HepG2 (cell line): ENCODE results near the gene PTPN2. TPM values are rescaled to one million over a fixed set of nuclear protein-coding genes. Genes with fewer than 3 reads are reported as not detected.

Experiments used
- ATAC-seq: fragments of 200-7000 bp; cut with Tn5 transposase; 3 replicates; pipeline ENCODE4 v1.9.1; 2020; ENCODE audit warnings: mild to moderate bottlenecking, moderate library complexity
- BruUV-seq: library from RNA; stranded (reverse); fragments of 400-500 nt; replicated peaks from 2 replicates; lab custom pipeline; 2021; lab: Mats Ljungman, UMichigan
- CTCF ChIA-PET: fragments of 300-600 bp; formaldehyde crosslinking; extraction: SDS; loops from one replicate; lab custom pipeline; 2021; ENCODE audit warnings: low total read pairs, inconsistent platforms, low intra/inter-chr PET ratio; lab: Yijun Ruan, JAX
- POLR2A ChIA-PET: fragments of 350-600 bp; sonication (Branson Sonifier 250); formaldehyde crosslinking; loops from one replicate; lab custom pipeline; 2020; ENCODE audit warnings: antibody characterized with exemption, inconsistent platforms; lab: Yijun Ruan, JAX
- DNase-seq: peaks from one replicate; pipeline ENCODE4 v3.0.0-alpha.2; 2015; ENCODE audit warnings: low spot score
- FAIRE-seq: peaks from 3 replicates; lab custom pipeline; 2011; peaks lifted over from hg19 to GRCh38; lab: Jason Lieb, UNC
- H2AFZ ChIP-seq: one replicate; pipeline ENCODE4 v1.6.1; 2011; ENCODE audit warnings: low read length, inconsistent platforms
- H3K27ac ChIP-seq: fragments of 300-600 bp; 3 replicates; pipeline ENCODE4 v1.8.0; 2011; ENCODE audit warnings: mixed run types, mild to moderate bottlenecking, mixed read lengths, low read length, inconsistent platforms; ENCODE audit not compliant: insufficient read depth; ENCODE audit errors: extremely low read length
- H3K27me3 ChIP-seq, 2 experiments: fragments of 200-600 bp in 1 of 2; 2 replicates in 1 of 2; 3 replicates in 1 of 2; pipeline versions ENCODE4 v1.6.0 to v1.8.0; 2011; ENCODE audit warnings: low read length in 2 of 2, mild to moderate bottlenecking in 2 of 2, moderate library complexity in 2 of 2, inconsistent platforms in 1 of 2; ENCODE audit not compliant: insufficient read depth in 2 of 2, control insufficient read depth in 1 of 2
- H3K36me3 ChIP-seq, 2 experiments: fragments of 200-600 bp in 1 of 2; replicated peaks in 1 of 2; 2 replicates in 1 of 2; 3 replicates in 1 of 2; pipeline versions ENCODE4 v1.5.1 to v1.8.0; 2011; ENCODE audit warnings: low read length in 2 of 2, inconsistent platforms in 1 of 2; ENCODE audit not compliant: insufficient read depth in 2 of 2, control insufficient read depth in 1 of 2
- H3K4me1 ChIP-seq: 2 replicates; pipeline ENCODE4 v1.5.1; 2012; ENCODE audit warnings: low read length, inconsistent platforms; ENCODE audit not compliant: insufficient read depth
- H3K4me2 ChIP-seq: 2 replicates; pipeline ENCODE4 v1.6.0; 2011; ENCODE audit warnings: low read depth, low read length, inconsistent platforms
- H3K4me3 ChIP-seq, 3 experiments: fragments of 200-600 bp in 1 of 3; sonication (generic), shearing (Covaris generic) in 1 of 3; replicated peaks in 1 of 3; 2 replicates each; pipeline ENCODE4 v1.5.1; 2011 to 2016; ENCODE audit warnings: low read length in 3 of 3, inconsistent platforms in 2 of 3, low read depth in 2 of 3, mild to moderate bottlenecking in 2 of 3, control low read depth in 1 of 3, mixed read lengths in 1 of 3; ENCODE audit not compliant: insufficient read depth in 1 of 3
- H3K79me2 ChIP-seq: one replicate; pipeline ENCODE4 v1.6.1; 2011; ENCODE audit warnings: low read length, inconsistent platforms; ENCODE audit not compliant: insufficient read depth
- H3K9ac ChIP-seq: 2 replicates; pipeline ENCODE4 v1.6.0; 2011; ENCODE audit warnings: mild to moderate bottlenecking, low read depth, low read length, inconsistent platforms; ENCODE audit not compliant: insufficient read depth
- H3K9me3 ChIP-seq: 2 replicates; pipeline ENCODE4 v1.5.1; 2012; ENCODE audit warnings: mild to moderate bottlenecking, low read length
- H4K20me1 ChIP-seq: 2 replicates; pipeline ENCODE4 v1.6.0; 2011; ENCODE audit warnings: inconsistent platforms, mild to moderate bottlenecking, low read length, moderate library complexity; ENCODE audit not compliant: insufficient read depth
- FOXK1 ChIP-seq: sonication (generic); formaldehyde crosslinking; IDR thresholded peaks from 2 replicates; pipeline ENCODE4 v1.4.0; 2020; ENCODE audit warnings: low read depth, missing genetic modification reagents, borderline replicate concordance
- GTF2F1 ChIP-seq: fragments of 150-350 bp; IDR thresholded peaks from 2 replicates; pipeline ENCODE4 v1.6.1; 2014; ENCODE audit warnings: low read length
- HMG20B ChIP-seq: conservative IDR thresholded peaks from 2 replicates; pipeline ENCODE4 v1.6.1; 2016; ENCODE audit warnings: missing genetic modification reagents, missing compliant biosample characterization
- MIXL1 ChIP-seq: IDR thresholded peaks from 2 replicates; pipeline ENCODE4 v1.6.1; 2016
- NFE2 ChIP-seq: sonication (generic); formaldehyde crosslinking; IDR thresholded peaks from 2 replicates; pipeline ENCODE4 v1.4.0; 2020; ENCODE audit warnings: missing genetic modification reagents
- NKX3-1 ChIP-seq: sonication (generic); formaldehyde crosslinking; IDR thresholded peaks from 2 replicates; pipeline ENCODE4 v1.5.0; 2020; ENCODE audit warnings: missing genetic modification reagents
- REPIN1 ChIP-seq: sonication (generic); formaldehyde crosslinking; IDR thresholded peaks from 2 replicates; pipeline ENCODE4 v1.8.0; 2022; ENCODE audit warnings: missing genetic modification reagents, low read depth, mild to moderate bottlenecking, borderline replicate concordance
- SAP130 ChIP-seq: IDR thresholded peaks from 2 replicates; pipeline ENCODE4 v1.6.1; 2016; ENCODE audit warnings: low read depth
- SMC3 ChIP-seq: IDR thresholded peaks from 2 replicates; pipeline ENCODE4 v1.6.1; 2011; ENCODE audit warnings: low read length, improper control_type of control experiment
- STAG1 ChIP-seq: sonication (generic); formaldehyde crosslinking; IDR thresholded peaks from 2 replicates; pipeline ENCODE4 v1.4.0; 2020; ENCODE audit warnings: missing genetic modification reagents
- XBP1 ChIP-seq: sonication (generic); formaldehyde crosslinking; IDR thresholded peaks from 2 replicates; pipeline ENCODE4 v1.5.0; 2020; ENCODE audit warnings: missing genetic modification reagents
- ZFX ChIP-seq: sonication (generic); formaldehyde crosslinking; IDR thresholded peaks from 2 replicates; pipeline ENCODE4 v1.4.0; 2020; ENCODE audit warnings: mild to moderate bottlenecking, low read depth, missing genetic modification reagents, moderate library complexity
- ZNF431 ChIP-seq: sonication (generic); formaldehyde crosslinking; IDR thresholded peaks from 2 replicates; pipeline ENCODE4 v1.9.0; 2022; ENCODE audit warnings: missing genetic modification reagents, low read depth, mild to moderate bottlenecking, borderline replicate concordance
- ZNF547 ChIP-seq: sonication (generic); formaldehyde crosslinking; IDR thresholded peaks from 2 replicates; pipeline ENCODE4 v1.5.1; 2020; ENCODE audit warnings: mild to moderate bottlenecking, missing genetic modification reagents
- WGBS: methylation state at CpG from one replicate; pipeline ENCODE4 v1.1.6; 2017; ENCODE audit warnings: low lambda C conversion rate; 5-methylcytosine and 5-hydroxymethylcytosine counted together
- in situ Hi-C: cut with HindIII; loops from 2 replicates; pipeline ENCODE4 v1.10.0; 2017; ENCODE audit warnings: low pct_unique_long_range_greater_than_20kb; ENCODE audit not compliant: extremely low pct_ligation_motif_present
- intact Hi-C: fragments of 100-400 bp; cut with micrococcal nuclease; formaldehyde crosslinking; loops from one replicate; pipeline ENCODE4 v1.10.0; 2022; ENCODE audit not compliant: unreplicated experiment
- polyA plus RNA-seq, 8 experiments: library from polyadenylated mRNA; depleted of rRNA in 3 of 8; stranded (reverse) in 7 of 8; unstranded in 1 of 8; fragments of >200 nt; fragmentation: Illumina TruSeq in 4 of 8; extraction: Trizol in 4 of 8; gene quantifications; 2 replicates each; pipeline versions ENCODE4 v1.2.1 to v1.2.3, GENCODE V29; 2011 to 2016; ENCODE audit warnings: low read depth in 4 of 8, missing spikeins in 1 of 8, mixed read lengths in 1 of 8; ENCODE audit not compliant: insufficient read depth in 1 of 8
- total RNA-seq, 5 experiments: library from RNA; depleted of rRNA; stranded (reverse); fragments of >200 nt; fragmentation: Illumina TruSeq; extraction: Trizol; gene quantifications; 2 replicates each; pipeline ENCODE4 v1.2.3, GENCODE V29; 2016; ENCODE audit warnings: low read depth in 1 of 5
- TF ChIP-seq, protein P1 (sequence below): sonication (generic); formaldehyde crosslinking; IDR thresholded peaks from 2 replicates; pipeline ENCODE4 v1.4.0; 2020; ENCODE audit warnings: missing genetic modification reagents
- TF ChIP-seq, protein P2 (sequence below): sonication (generic); formaldehyde crosslinking; IDR thresholded peaks from 2 replicates; pipeline ENCODE4 v1.5.0; 2020; ENCODE audit warnings: missing genetic modification reagents, mild to moderate bottlenecking, borderline replicate concordance
- TF ChIP-seq, protein P3 (sequence below): sonication (generic); formaldehyde crosslinking; IDR thresholded peaks from 2 replicates; pipeline ENCODE4 v1.5.0; 2020; ENCODE audit warnings: mild to moderate bottlenecking, missing genetic modification reagents, moderate library complexity
- TF ChIP-seq, protein P4 (sequence below): sonication (generic); formaldehyde crosslinking; IDR thresholded peaks from 2 replicates; pipeline ENCODE4 v1.8.1; 2023; ENCODE audit warnings: missing genetic modification reagents, inconsistent platforms, borderline replicate concordance

The PTPN2 gene
- total and polyA plus RNA-seq, 2 of the 13 experiments (the other 11 are each of a cell fraction or from before 2014, with no cell fraction given), result 24.9 to 41.5 TPM

DNA sequence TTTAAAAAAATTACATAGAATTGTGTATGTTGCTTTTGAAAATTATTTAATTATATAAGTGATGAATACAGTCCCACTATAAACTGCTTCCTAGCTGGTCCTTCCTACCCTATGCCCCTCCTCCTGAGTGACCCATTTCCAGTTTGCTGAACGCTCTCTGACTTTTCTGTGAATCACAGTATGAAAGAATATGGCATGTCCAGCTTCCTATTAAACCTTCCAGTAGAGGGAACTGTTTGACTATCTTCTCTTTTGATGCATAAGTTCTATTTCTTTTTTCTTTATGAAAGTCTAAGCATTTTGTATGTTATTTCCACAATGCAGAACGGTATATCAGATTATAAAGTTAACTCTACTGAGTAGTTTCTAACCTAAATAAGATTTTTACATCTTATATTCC, 139.9 kb downstream of the PTPN2 start:
- DNase-seq (peak; percentile 64), FAIRE-seq (no peak), ATAC-seq (peak; percentile 55)
- WGBS, result 4% methylated on average over 2 of the region's 2 CpGs
- Histone ChIP-seq H3K9ac (no peak overlapping the region), H3K4me1 (peaks cover 37% of the 10 kb centered on the region), H3K36me3 (no peaks in the 10 kb centered on the region), H3K27me3 (no peaks in the 10 kb centered on the region), H3K4me2 (no peak overlapping the region), H3K79me2 (no peaks in the 10 kb centered on the region), H3K27ac (no peak overlapping the region), H2AFZ (no peak overlapping the region), H3K9me3 (no peaks in the 10 kb centered on the region), H3K4me3 (no peak overlapping the region), H4K20me1 (no peaks in the 10 kb centered on the region)
- POLR2A ChIA-PET, result interaction anchor here (0.5 to 0.9 kb wide), 3 partner anchors 14 to 973 kb away, joined by 3 to 6 read pairs (median 3); no protein-coding TSS in a partner anchor
- intact Hi-C loops (loop anchor here (5.0 kb wide), 1 partner anchor 148 kb away; no protein-coding TSS in a partner anchor), in situ Hi-C loops (no loop called here)
- BruUV-seq, result no TSS peak
- CTCF ChIA-PET, result interaction anchor here (1.3 to 1.7 kb wide), 2 partner anchors 23 to 190 kb away, joined by 3 to 4 read pairs; no protein-coding TSS in a partner anchor
- TF ChIP-seq, protein P1, sequence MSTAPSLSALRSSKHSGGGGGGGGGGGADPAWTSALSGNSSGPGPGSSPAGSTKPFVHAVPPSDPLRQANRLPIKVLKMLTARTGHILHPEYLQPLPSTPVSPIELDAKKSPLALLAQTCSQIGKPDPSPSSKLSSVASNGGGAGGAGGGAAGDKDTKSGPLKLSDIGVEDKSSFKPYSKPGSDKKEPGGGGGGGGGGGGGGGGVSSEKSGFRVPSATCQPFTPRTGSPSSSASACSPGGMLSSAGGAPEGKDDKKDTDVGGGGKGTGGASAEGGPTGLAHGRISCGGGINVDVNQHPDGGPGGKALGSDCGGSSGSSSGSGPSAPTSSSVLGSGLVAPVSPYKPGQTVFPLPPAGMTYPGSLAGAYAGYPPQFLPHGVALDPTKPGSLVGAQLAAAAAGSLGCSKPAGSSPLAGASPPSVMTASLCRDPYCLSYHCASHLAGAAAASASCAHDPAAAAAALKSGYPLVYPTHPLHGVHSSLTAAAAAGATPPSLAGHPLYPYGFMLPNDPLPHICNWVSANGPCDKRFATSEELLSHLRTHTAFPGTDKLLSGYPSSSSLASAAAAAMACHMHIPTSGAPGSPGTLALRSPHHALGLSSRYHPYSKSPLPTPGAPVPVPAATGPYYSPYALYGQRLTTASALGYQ, result no peak
- no peak for TF ChIP-seq FOXK1 (CRISPR knock-in tag)
- TF ChIP-seq HMG20B (CRISPR knock-in tag), result no peak
- no peak for TF ChIP-seq NKX3-1 (CRISPR knock-in tag)
- TF ChIP-seq, protein P2, sequence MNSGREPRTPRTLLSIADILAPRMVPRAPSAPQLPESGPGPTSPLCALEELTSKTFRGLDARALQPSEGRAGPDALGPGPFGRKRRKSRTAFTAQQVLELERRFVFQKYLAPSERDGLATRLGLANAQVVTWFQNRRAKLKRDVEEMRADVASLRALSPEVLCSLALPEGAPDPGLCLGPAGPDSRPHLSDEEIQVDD (CRISPR knock-in tag), result no peak
- TF ChIP-seq ZFX (CRISPR knock-in tag), result no peak
- TF ChIP-seq, protein P3, sequence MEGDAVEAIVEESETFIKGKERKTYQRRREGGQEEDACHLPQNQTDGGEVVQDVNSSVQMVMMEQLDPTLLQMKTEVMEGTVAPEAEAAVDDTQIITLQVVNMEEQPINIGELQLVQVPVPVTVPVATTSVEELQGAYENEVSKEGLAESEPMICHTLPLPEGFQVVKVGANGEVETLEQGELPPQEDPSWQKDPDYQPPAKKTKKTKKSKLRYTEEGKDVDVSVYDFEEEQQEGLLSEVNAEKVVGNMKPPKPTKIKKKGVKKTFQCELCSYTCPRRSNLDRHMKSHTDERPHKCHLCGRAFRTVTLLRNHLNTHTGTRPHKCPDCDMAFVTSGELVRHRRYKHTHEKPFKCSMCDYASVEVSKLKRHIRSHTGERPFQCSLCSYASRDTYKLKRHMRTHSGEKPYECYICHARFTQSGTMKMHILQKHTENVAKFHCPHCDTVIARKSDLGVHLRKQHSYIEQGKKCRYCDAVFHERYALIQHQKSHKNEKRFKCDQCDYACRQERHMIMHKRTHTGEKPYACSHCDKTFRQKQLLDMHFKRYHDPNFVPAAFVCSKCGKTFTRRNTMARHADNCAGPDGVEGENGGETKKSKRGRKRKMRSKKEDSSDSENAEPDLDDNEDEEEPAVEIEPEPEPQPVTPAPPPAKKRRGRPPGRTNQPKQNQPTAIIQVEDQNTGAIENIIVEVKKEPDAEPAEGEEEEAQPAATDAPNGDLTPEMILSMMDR (CRISPR knock-in tag), result peak; percentile 62
- no peak for TF ChIP-seq GTF2F1
- peak; percentile 52 for TF ChIP-seq SMC3
- peak; percentile 38; the same call in 1 of the 2 replicates for TF ChIP-seq SAP130 (CRISPR knock-in tag)
- TF ChIP-seq, protein P4, sequence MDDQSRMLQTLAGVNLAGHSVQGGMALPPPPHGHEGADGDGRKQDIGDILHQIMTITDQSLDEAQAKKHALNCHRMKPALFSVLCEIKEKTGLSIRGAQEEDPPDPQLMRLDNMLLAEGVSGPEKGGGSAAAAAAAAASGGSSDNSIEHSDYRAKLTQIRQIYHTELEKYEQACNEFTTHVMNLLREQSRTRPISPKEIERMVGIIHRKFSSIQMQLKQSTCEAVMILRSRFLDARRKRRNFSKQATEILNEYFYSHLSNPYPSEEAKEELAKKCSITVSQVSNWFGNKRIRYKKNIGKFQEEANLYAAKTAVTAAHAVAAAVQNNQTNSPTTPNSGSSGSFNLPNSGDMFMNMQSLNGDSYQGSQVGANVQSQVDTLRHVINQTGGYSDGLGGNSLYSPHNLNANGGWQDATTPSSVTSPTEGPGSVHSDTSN (CRISPR knock-in tag), result no peak
- TF ChIP-seq NFE2, result no peak
- TF ChIP-seq STAG1 (CRISPR knock-in tag), result peak; percentile 67
- no peak for TF ChIP-seq XBP1
- no peak for TF ChIP-seq REPIN1 (CRISPR knock-in tag)
- no peak for TF ChIP-seq ZNF547
- TF ChIP-seq ZNF431, result no peak
- 0 out of 2 replicates have a peak, but pooled peaks have one; percentile 29 for TF ChIP-seq MIXL1 (CRISPR knock-in tag)
